ENCODE data around the gene RBCK1. TPM values are rescaled to one million over a fixed set of nuclear protein-coding genes. Genes with fewer than 3 reads are reported as not detected.
"Not testable (repeated sequence)": the region's sequence is repeated elsewhere in the genome, so short reads cannot be mapped to it uniquely, and the experiment has no call there.

RBCK1 gene
- total RNA-seq, 1 experiment from 2014 or later: 115 TPM

- no peak for ATAC-seq
- Histone ChIP-seq H3K9ac (ENCODE audit: low read length) (no peak overlapping the region), H3K4me1 (ENCODE audit: insufficient read depth, low read length) (no peaks in the 10 kb centered on the region), H3K27ac (ENCODE audit: low read length) (no peak overlapping the region), H3K4me2 (ENCODE audit: low read length) (no peak overlapping the region), H3K36me3 (ENCODE audit: low read depth, low read length) (peaks cover 86% of the 10 kb centered on the region), H3K27me3 (ENCODE audit: low read length) (no peaks in the 10 kb centered on the region), H4K20me1 (ENCODE audit: low read length) (no peaks in the 10 kb centered on the region), H3K9me3 (ENCODE audit: low read length) (no peaks in the 10 kb centered on the region), H3K9me2 (replicated peaks; ENCODE audit: low read length) (no peaks in the 10 kb centered on the region), H3K4me3 (ENCODE audit: low read length) (no peak overlapping the region), H3F3A (ENCODE audit: low read length, unreplicated experiment) (no peaks in the 10 kb centered on the region), H2AFZ (ENCODE audit: low read length) (no peak overlapping the region), H3K79me2 (ENCODE audit: low read length) (peaks cover 20% of the 10 kb centered on the region)
- CTCF ChIA-PET: no interaction called here
- BruUV-seq (replicated peaks): no TSS peak
- no peak for DNase-seq
- intact Hi-C loops (cut with micrococcal nuclease): no loop called here
- TF ChIP-seq EZH2phosphoT487 (IDR thresholded peaks at IDR 0.05; ENCODE audit: borderline replicate concordance, low read length) (no peak), CTCF (conservative IDR thresholded peaks at IDR 0.05; ENCODE audit: low read depth, low read length) (no peak), EZH2 (IDR thresholded peaks at IDR 0.05; ENCODE audit: low read length, unreplicated experiment) (no peak)
- POLR2A ChIA-PET (ENCODE audit: unreplicated experiment): interaction anchor here (0.6 to 0.7 kb wide), 3 partner anchors 9 to 71 kb away, joined by 3 to 4 read pairs (median 3); no protein-coding TSS in a partner anchor
These were observed 16.9 kb upstream of the RBCK1 start for GRCh38 chr20:391041-391711.

GRCh38 chr20:393296-393695 lies 14.8 kb upstream of the RBCK1 start:
- H3K27me3 ChIP-seq (ENCODE audit: low read length); H3K27ac ChIP-seq (ENCODE audit: low read length); H3K9me2 ChIP-seq (replicated peaks; ENCODE audit: low read length); H3K4me2 ChIP-seq (ENCODE audit: low read length); H2AFZ ChIP-seq (ENCODE audit: low read length); H3K4me1 ChIP-seq (ENCODE audit: insufficient read depth, low read length); intact Hi-C loops (cut with micrococcal nuclease); H4K20me1 ChIP-seq (ENCODE audit: low read length); H3K9me3 ChIP-seq (ENCODE audit: low read length); H3K79me2 ChIP-seq (ENCODE audit: low read length); CTCF ChIA-PET; DNase-seq; H3K9ac ChIP-seq (ENCODE audit: low read length); ATAC-seq; H3F3A ChIP-seq (ENCODE audit: low read length, unreplicated experiment); H3K4me3 ChIP-seq (ENCODE audit: low read length); BruUV-seq (replicated peaks): not testable (repeated sequence)
- H3K36me3 ChIP-seq (ENCODE audit: low read depth, low read length): peaks cover 87% of the 10 kb centered on the region
- POLR2A ChIA-PET (ENCODE audit: unreplicated experiment): interaction anchor here (0.6 kb wide), 1 partner anchor 889 kb away, joined by 3 read pairs; no protein-coding TSS in a partner anchor

GRCh38 chr20:396252-396618 lies 11.9 kb upstream of the RBCK1 start:
- Histone ChIP-seq H3K36me3 (ENCODE audit: low read depth, low read length) (peaks cover 60% of the 10 kb centered on the region), H3K9me2 (replicated peaks; ENCODE audit: low read length) (no peaks in the 10 kb centered on the region), H3K4me2 (ENCODE audit: low read length) (no peak overlapping the region), H3K79me2 (ENCODE audit: low read length) (no peaks in the 10 kb centered on the region), H3K4me1 (ENCODE audit: insufficient read depth, low read length) (peaks cover 9% of the 10 kb centered on the region), H4K20me1 (ENCODE audit: low read length) (no peaks in the 10 kb centered on the region), H3K9me3 (ENCODE audit: low read length) (no peaks in the 10 kb centered on the region), H2AFZ (ENCODE audit: low read length) (no peak overlapping the region), H3K4me3 (ENCODE audit: low read length) (no peak overlapping the region), H3K27ac (ENCODE audit: low read length) (no peak overlapping the region), H3F3A (ENCODE audit: low read length, unreplicated experiment) (no peaks in the 10 kb centered on the region), H3K27me3 (ENCODE audit: low read length) (no peaks in the 10 kb centered on the region), H3K9ac (ENCODE audit: low read length) (no peak overlapping the region)
- no TSS peak for BruUV-seq (replicated peaks)
- CTCF ChIA-PET: interaction anchor here (1.2 kb wide), 1 partner anchor 35 kb away, joined by 3 read pairs; no protein-coding TSS in a partner anchor
- no peak for TF ChIP-seq EZH2phosphoT487 (IDR thresholded peaks at IDR 0.05; ENCODE audit: borderline replicate concordance, low read length)
- TF ChIP-seq EZH2 (IDR thresholded peaks at IDR 0.05; ENCODE audit: low read length, unreplicated experiment): no peak
- TF ChIP-seq CTCF (conservative IDR thresholded peaks at IDR 0.05; ENCODE audit: low read depth, low read length): no peak
- DNase-seq (no peak), ATAC-seq (no peak)
- intact Hi-C loops (cut with micrococcal nuclease): no loop called here
- POLR2A ChIA-PET (ENCODE audit: unreplicated experiment): interaction anchor here (0.5 kb wide), 1 partner anchor 18 kb away, joined by 7 read pairs; no protein-coding TSS in a partner anchor
